ENCODE results near the gene ZNF366. TPM values are rescaled to one million over a fixed set of nuclear protein-coding genes. Genes with fewer than 3 reads are reported as not detected.
A peak's percentile ranks its signal among the peaks of the same experiment; 100 is the strongest.
"Not testable (repeated sequence)": the region's sequence is repeated elsewhere in the genome, so short reads cannot be mapped to it uniquely, and the experiment has no call there.

Gene ZNF366
- total RNA-seq, 1 donor from 2014 or later = 8.1 TPM

GRCh38 chr5:72407078-72407477 is 100.1 kb downstream of the ZNF366 start:
- H3K27ac ChIP-seq (replicated peaks) = no peak overlapping the region
- peaks cover 11% of the 10 kb centered on the region for H3K9me3 ChIP-seq (replicated peaks)
- peaks cover 18% of the 10 kb centered on the region for H3K4me1 ChIP-seq
- H3K4me3 ChIP-seq = no peak overlapping the region
- no peak for TF ChIP-seq CTCF (IDR thresholded peaks at IDR 0.05; ENCODE audit: borderline replicate concordance)
- H3K36me3 ChIP-seq = no peaks in the 10 kb centered on the region
- intact Hi-C loops (cut with micrococcal nuclease) = no loop called here
- DNase-seq = no peak
- no peaks in the 10 kb centered on the region for H3K27me3 ChIP-seq (ENCODE audit: low read depth)

- H3K4me3 ChIP-seq; H3K27ac ChIP-seq (replicated peaks); DNase-seq; H3K27me3 ChIP-seq (ENCODE audit: low read depth); H3K36me3 ChIP-seq; intact Hi-C loops (cut with micrococcal nuclease): not testable (repeated sequence)
- H3K4me1 ChIP-seq = peaks cover 20% of the 10 kb centered on the region
- peaks cover 29% of the 10 kb centered on the region for H3K9me3 ChIP-seq (replicated peaks)
These were observed 102.4 kb downstream of the ZNF366 start for GRCh38 chr5:72404771-72405170.

GRCh38 chr5:72402959-72403628 is 104.1 kb downstream of the ZNF366 start:
- no peak overlapping the region for H3K4me3 ChIP-seq
- peak; percentile 44 for TF ChIP-seq CTCF (IDR thresholded peaks at IDR 0.05; ENCODE audit: borderline replicate concordance)
- H3K27me3 ChIP-seq (ENCODE audit: low read depth) = no peaks in the 10 kb centered on the region
- peak overlapping the region; percentile 72 for H3K27ac ChIP-seq (replicated peaks)
- peaks cover 20% of the 10 kb centered on the region for H3K4me1 ChIP-seq
- intact Hi-C loops (cut with micrococcal nuclease) = no loop called here
- DNase-seq = peak; percentile 21
- peaks cover 29% of the 10 kb centered on the region for H3K9me3 ChIP-seq (replicated peaks)
- no peaks in the 10 kb centered on the region for H3K36me3 ChIP-seq

GRCh38 chr5:72402381-72402890 is 104.8 kb downstream of the ZNF366 start:
- intact Hi-C loops (cut with micrococcal nuclease) = no loop called here
- Histone ChIP-seq H3K4me1 (peaks cover 20% of the 10 kb centered on the region), H3K36me3 (no peaks in the 10 kb centered on the region), H3K4me3 (no peak overlapping the region), H3K9me3 (replicated peaks) (peaks cover 29% of the 10 kb centered on the region), H3K27me3 (ENCODE audit: low read depth) (no peaks in the 10 kb centered on the region), H3K27ac (replicated peaks) (peak overlapping the region; percentile 72)
- no peak for TF ChIP-seq CTCF (IDR thresholded peaks at IDR 0.05; ENCODE audit: borderline replicate concordance)
- no peak for DNase-seq

GRCh38 chr5:72400950-72401349 is 106.3 kb downstream of the ZNF366 start:
- no peak for DNase-seq
- Histone ChIP-seq H3K9me3 (replicated peaks) (peaks cover 29% of the 10 kb centered on the region), H3K27me3 (ENCODE audit: low read depth) (no peaks in the 10 kb centered on the region), H3K36me3 (no peaks in the 10 kb centered on the region), H3K4me3 (no peak overlapping the region), H3K27ac (replicated peaks) (no peak overlapping the region), H3K4me1 (peaks cover 16% of the 10 kb centered on the region)
- intact Hi-C loops (cut with micrococcal nuclease) = no loop called here
- TF ChIP-seq CTCF (IDR thresholded peaks at IDR 0.05; ENCODE audit: borderline replicate concordance) = no peak

GRCh38 chr5:72397836-72398235 is 109.4 kb downstream of the ZNF366 start:
- H3K36me3 ChIP-seq = no peaks in the 10 kb centered on the region
- H3K9me3 ChIP-seq (replicated peaks) = peaks cover 21% of the 10 kb centered on the region
- H3K4me1 ChIP-seq = peaks cover 20% of the 10 kb centered on the region
- no peak overlapping the region for H3K27ac ChIP-seq (replicated peaks)
- no peaks in the 10 kb centered on the region for H3K27me3 ChIP-seq (ENCODE audit: low read depth)
- intact Hi-C loops (cut with micrococcal nuclease) = no loop called here
- H3K4me3 ChIP-seq = no peak overlapping the region
- no peak for DNase-seq
- no peak for TF ChIP-seq CTCF (IDR thresholded peaks at IDR 0.05; ENCODE audit: borderline replicate concordance)

All from left ventricle myocardium inferior (tissue), 1 donor.